Activated gamma-delta T cell (primary cell): ENCODE data around the gene EMC1.
"Not testable (repeated sequence)": the region's sequence is repeated elsewhere in the genome, so short reads cannot be mapped to it uniquely, and the experiment has no call there.

Experiments used
- DNase-seq: peaks from one replicate; lab custom pipeline; 2025; lab: John Stamatoyannopoulos, UW

Gene EMC1

DNA sequence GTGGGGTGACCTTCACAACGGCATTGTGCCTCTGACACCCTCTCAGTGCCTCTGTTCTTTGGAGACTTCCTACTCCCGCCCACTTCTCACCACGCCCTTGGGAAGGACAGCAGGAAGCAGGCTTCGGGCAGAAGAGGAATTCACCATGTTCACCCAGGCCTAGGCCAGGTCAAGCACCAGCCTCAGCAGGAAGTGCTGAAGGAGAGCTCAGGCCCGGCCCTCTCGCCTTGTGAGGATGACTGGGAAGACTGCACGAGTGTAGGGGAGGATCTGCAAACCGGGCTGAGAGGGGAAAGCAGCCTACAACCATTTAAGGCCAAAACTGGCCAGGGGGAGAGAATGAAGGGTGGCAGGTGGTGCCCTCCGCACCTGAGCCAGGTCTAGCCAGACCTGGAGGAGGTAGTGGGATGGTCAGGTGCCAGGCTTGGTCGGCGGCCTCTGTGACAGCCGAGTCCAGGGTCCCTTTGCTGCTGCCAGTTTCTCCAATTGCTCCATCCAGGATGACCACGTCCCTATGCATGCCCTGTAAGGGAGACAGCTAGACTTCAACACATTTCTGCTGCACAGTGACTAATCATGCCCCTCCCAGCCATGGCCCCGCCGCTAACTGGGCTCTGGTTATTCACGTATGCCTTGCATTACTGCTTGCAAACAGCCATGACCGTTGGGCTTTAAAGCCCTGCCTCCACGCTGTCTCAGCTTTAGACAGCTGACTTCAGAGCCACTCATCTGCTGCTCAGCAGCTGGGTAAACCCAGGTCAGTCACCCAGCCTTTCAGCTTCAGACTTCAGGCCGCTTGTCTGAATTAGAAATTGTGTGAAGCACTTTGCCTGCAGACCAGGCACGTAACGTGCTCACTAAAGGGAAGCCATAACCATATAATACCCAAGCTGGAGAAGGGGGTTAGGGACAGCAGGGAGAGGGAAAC, 9.2 kb upstream of the EMC1 start:
- DNase-seq: no peak

DNA sequence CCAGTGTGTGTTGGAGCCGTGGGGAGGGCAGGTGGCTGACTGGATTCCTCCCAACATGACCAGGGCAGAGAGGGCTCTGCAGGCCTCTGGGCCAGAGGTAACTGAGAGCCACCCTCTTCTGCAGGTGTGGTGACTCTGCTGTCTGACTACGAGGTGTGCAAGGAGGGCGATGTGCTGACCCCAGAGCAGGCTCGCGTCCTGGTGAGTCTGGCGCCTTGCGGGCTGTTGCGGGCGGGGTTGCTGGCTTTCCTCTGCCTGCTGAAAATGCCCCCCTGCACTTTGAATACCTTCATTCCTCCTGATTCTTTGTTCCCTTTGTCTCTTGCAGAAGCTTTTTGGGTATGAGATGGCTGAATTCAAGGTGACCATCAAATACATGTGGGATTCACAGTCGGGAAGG, 7.0 kb upstream of the EMC1 start:
- DNase-seq: no peak

DNA sequence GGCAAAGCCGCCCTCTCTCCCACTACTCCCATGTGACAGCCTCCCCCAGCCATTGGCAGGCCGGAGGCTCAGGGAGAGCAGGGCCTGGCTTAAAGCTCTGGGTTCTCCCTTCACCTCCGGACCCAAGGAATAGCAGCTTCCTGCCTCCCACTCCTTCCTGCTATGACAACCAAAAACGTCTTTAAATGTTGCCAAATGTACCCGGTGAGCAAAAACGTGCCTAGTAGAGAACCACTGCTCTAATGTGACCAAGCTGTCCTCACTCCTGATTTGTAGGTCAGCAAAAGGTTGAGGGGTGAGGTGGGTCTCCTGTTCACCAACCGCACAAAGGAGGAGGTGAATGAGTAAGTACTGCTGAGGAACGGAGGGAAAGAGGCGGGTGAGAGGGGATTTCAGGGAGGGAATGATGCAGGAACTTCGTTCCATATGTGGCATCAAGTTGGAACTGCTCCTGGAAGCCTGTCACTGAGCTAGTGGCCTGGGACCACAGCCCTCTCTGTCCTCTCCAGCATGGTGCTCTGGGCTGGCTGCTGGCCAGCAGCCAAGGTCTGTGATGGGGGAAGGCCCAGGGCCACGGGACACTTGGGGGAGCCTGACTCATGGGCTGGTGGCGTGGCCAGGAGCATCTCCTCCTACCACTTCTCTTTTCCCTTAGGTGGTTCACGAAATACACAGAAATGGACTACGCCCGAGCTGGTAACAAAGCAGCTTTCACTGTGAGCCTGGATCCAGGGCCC, 6.0 kb upstream of the EMC1 start:
- DNase-seq: no peak

DNA sequence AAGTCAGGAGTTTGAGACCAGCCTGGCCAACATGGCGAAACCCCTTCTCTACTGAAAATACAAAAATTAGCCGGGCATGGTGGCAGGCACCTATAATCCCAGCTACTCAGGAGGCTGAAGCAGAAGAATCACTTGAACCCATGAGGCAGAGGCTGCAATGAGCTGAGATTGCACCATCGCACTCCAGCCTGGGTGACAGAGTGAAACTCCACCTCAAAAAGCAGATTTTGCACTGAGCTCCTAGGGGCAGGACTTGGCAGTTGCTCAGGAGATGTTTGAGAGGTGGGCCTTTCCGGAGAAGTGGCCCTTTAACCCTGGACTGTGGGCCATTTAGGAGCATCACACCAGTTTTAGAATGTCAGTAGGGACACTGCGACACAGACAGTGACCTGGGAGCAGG, 5.0 kb upstream of the EMC1 start:
- not testable (repeated sequence) for DNase-seq

DNA sequence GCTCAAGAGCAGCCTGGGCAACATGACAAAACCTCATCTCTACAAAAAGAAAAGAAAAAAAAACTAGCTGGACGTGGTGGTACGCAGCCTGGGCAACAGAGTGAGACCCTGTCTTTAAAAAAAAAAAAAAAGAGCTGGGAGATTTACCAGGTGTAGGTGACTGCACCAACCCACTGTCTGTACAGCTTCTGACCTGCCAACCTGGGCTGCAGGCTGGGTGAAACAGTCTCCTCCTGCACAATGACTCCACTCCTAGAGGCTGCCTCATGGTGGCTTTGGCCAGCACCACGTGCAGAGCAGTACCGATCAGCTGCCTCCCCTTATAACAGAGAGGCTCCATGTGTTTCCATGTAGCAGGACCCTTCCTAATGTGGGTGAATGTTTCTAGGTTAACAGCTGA, 4.0 kb upstream of the EMC1 start:
- no peak for DNase-seq

DNA sequence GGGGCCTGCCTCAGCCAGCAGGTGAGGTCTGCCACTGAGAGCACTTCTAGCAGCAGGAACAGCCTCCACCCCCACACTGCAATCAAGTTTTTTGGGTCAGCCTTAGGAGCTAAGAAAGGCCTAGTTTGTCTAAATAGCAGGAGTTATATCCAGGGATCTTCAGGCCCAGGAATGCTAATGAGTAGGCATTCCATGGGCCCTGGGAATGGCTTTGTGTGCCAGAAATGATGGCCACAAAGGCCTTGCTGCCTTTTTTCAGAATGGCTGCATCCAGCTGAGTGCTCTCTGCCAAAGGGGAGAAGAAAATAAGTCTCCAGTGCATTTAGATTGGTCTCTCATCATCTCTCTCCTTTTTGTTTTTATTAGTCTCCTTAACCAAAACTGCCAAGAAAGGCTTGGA, 3.1 kb upstream of the EMC1 start:
- DNase-seq: no peak

DNA sequence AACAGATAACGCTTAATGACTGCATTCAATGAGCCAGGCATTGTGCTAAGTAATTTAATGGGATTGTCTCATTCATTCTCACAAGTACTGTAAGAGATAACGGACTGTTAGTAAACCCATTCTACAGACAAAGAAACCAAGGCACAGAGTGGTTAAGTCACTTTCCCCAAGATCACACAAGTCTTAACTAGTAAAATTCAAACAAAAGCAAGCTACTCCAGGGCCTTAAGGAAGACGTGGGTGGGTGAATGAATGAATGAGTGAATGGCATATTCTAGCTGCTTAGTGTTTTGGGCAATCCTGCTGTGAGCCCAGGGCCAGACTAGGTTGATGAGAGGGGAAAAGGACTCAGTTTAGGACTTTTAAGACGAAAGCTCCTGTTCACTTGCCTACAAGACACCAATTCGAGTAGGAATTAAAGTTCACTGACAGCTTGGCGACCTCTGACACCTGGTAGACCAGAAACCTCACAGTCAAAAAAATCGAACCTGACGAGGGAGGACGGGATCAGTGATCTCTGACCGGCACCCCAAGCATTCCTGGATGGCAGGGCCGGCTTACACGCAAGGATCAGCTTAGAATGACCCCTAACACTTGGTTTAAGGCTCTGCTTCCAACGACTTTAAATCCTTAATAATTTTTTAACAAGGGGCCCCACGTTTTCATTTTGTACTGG, 557 bp downstream of the EMC1 start:
- DNase-seq: no peak

DNA sequence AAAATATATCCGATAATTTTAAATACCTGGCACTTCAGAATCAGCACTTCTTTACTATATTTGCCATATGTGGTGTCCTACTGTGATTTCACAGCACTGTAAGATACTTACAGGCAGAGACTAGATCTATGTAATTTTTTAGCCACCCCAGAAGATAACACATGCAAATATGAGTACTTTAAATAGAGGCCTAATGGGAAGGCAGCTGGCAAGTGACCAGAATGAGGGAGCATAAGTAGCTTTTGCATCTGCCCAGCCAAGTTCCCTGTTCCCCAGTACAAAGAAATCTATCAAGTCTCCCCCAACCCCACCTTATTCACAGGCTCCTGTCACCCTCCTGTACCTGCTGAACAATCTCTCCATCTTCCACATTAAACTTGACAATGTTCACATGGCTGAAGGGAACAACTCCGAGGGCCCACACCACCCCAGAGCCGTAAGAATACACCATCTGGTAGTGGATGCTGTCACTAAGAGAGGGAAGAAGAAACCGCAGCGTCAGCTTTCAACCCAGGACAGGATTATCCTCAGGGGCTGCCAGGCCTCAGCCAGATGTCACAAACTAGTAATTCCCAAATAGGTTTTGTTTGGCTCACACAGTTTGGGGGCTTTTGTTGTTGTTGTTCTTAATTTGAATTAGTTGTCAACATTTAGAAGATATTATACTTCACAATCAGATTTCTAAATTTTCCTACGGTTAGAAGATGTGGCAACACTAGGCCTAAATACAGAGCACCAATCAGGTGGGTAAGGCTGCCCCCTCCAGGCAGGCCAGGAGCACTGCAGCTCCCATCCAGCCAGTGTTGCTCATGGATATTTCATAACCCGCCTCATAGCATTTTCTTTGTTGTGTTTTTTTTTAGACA, 10.4 kb downstream of the EMC1 start:
- no peak for DNase-seq

DNA sequence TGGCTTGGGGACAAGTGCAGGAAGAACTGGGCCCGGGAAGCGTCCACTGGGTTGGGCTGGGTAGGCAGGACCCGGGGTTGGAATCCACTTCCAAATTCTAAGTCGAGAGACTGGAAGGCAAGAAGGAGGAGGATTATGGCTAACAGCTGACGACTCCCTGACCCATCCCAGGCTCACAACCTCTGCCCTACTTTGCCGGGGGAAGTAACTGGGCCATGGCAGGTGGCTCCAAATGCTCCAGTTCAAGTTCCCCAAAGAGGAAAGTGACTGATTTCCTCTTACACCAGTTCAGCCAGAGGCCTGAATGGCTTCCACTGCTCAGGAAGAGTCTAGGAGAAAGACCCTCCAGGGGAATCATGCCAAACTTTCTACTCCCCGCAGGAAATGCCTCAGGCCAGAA, 11.4 kb downstream of the EMC1 start:
- DNase-seq: no peak

DNA sequence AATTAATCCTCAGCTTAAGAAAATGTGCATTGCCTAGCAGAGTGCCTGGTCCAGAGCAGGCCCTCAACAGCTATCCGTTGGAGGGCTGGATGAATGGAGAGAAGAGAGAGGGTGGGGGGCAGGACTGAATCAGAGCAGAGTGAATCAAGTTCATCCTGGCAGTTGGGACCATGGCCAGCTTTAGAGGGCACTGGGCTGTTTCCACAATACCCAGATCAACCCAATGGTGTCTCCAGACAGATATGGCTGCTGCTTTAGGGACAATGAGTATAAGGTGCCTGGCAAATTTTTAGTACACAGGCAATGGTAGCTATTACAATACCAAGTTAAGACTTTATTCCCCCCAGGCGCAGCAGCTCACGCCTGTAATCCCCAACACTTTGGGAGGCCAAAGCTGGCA, 17.1 kb downstream of the EMC1 start:
- no peak for DNase-seq

DNA sequence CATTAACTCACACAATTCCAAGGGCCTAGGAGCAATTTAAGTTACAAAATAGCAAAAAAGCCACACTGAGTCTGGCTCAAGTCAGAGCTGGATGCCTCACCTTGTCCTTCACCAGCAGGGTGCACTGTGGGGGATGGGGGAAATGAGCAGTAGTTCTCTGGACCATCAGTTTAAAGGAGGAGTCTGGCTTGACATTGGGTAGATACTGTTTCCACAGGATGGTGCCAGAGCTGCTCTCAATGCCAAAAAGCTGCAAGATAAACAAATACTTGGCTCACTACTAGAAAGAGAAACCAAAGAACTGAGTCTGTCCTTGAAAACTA, 18.8 kb downstream of the EMC1 start:
- DNase-seq: no peak

DNA sequence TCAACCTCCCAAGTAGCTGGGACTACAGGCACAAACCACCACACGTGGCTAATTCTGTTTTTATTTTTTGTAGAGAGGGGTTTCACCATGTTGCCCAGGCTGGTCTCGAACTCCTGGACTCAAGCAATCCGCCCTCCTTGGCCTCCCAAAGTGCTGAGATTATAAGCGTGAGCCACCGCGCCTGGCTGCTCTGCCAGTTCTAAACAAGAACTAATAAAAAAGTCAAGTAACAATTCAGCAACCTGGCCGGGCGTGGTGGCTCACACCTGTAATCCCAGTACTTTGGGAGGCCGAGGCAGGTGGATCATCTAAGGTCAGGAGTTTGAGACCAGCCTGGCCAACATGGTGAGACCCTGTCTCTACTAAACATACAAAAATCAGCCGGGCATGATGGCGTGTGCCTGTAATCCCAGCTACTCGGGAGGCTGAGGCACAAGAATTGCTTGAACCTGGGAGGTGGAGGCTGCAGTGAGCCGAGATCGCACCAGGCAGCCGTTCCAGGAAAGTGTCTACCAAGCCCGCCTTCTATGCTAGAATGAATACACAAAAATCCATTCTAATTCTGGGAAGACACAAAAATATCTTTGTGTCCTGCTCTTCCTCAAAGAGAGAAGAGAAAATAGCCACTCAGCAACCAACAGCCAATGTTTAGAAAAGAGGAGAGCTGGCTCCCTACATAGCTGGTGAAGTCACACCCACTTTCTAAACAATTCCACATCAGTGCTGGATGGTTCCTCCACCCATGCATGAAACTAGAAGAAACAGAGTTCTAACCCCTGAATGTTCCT, 19.4 kb downstream of the EMC1 start:
- DNase-seq: not testable (repeated sequence)

DNA sequence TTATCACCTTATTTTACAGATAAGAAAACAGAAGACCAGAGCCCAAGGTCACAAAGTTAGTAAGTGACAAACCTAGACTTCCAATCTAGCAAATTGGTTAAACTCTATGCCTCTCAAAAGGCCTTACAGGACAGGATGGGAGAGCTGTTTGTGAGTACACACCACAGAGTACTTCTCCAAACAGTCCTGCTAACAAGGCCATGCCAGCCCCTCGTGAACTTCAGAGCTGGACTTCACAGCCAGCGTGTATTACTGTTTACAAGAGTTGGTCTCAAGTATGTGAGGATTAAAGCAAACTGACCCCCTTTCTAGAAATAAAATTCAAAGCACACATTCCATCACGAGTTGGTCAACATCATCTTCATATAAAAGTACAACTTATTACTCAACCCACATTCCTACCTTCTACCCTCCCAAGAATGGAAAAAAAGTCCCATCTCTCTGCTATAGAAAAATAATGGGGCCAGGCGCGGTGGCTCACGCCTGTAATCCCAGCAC, 21.4 kb downstream of the EMC1 start:
- no peak for DNase-seq

DNA sequence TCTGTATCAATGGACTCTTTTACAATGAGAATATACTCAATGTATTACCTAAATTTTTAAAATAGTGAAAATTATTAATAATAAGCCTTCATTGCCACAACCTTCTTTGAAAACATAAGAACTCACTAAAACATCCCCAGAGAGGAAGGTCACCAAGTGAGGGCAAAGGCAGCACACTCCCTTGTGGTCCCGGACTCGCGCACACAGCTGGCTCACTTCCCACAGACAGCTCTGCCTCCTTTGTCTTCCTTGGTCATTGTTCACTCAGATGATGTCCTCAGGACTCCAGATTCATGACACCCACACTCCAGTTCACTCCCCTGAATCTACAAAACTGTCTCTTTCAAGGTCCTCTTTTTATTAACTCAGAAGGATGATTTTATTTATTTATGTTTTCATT, 22.1 kb downstream of the EMC1 start:
- no peak for DNase-seq

DNA sequence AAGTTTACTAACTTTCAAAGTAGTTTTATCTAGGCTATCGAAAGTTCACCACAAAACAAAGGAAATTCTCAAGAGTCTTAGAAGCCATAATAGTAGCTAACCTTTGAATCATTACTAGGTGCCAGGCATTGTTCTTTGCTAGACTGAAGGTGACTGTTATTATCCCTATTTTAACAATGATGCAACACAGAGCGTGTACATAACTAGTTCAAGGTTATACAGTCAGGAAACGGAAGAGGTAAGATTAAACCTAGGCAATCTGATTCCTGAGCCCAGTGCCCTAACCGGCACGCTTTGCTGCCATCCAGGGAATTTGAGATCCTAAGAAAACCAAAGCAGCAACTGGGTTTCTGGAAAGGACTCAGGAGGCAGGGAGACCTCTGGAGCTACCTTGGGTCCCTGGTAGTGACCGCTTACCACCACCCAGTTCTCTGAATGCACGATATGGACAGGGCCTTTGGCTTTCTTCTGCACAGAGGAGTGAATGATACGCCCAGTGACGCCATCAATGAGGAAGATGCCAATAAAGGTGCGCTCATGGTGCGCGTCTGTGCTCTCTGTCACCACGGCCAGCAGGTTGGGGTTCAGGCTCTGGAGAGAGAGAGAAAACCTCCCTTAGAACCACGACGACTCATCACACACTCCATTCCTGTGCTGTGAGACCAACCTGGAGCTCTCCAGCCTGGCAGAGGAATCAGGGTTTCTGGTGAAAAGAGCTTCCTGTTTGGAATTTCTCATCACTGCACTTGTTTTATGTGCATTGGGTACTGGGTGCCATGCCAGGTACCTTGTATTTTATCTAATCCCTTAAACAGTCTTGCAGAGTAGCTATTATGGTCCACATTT, 28.1 kb downstream of the EMC1 start:
- DNase-seq: no peak

DNA sequence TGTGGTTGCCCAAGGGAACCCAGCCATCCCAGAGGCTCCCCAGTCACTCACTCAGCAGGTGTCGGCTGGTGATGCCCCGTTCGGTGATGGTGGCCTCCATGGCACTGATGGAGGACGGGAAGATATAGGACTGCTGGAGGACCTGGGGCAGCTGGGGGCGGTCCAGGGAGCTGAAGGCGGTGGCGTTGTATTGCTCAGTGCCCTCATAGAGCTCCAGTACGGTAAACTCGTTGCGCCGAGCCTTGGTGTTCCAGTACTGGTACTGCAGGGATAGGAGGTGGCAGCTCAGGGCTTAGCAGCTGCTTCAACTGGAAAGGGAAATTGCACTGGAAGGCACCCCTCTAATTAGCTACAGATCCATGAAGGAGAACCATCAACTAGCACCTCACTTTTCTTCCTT, 28.8 kb downstream of the EMC1 start:
- no peak for DNase-seq

DNA sequence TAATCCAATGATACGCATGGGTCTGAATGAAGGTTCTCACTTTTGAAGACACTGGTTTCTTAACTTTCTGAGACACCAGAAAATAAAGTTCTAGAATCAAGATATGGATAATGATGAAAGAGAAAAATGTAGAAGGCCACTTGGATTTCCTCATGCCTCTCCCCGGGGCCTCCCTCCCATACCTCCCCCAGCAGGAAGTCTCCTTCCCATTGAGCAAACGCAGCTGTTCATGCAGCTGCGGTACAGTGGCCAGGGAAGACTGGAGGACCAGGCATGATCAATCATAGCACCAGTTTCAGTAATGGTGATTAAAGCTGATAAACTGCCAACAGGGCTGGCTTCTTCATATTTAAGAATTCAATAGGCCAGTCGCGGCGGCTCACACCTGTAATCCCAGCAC, 30.3 kb downstream of the EMC1 start:
- no peak for DNase-seq

DNA sequence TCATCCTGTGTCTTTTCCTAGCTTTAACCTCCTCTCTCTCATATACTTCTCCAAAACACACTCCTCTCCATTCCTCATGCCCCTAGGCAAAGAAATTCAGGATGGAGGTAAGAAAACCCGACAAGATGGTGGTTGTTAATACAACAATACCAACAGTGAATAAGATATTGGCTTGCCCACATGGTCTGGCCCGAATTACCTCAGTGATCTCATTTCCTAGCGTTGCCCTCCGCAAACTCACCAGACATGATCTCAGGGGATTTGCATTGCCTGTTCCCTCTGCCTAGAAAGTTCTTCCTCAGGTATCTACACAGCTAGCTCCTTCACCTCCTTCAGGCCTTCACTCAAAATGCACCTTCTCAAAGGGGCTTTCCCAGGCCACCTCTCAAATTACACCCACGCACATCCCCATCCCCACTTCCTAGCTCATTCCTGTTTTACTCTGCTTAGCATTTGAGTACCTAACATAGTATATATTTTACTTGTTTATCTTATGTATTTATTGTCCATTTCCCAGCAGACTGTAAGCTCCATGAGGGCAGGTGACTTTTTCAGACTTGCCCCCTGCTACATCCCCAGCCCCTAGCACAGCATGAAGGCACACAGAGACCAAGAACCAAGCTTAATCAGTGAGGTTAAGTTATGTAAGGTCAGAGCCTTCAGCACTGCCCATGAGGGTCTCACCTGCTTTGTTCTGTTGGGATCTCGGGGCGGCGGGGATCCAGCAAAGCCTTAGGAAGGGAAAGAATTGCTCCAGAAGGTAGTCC, 31.1 kb downstream of the EMC1 start:
- DNase-seq: no peak

DNA sequence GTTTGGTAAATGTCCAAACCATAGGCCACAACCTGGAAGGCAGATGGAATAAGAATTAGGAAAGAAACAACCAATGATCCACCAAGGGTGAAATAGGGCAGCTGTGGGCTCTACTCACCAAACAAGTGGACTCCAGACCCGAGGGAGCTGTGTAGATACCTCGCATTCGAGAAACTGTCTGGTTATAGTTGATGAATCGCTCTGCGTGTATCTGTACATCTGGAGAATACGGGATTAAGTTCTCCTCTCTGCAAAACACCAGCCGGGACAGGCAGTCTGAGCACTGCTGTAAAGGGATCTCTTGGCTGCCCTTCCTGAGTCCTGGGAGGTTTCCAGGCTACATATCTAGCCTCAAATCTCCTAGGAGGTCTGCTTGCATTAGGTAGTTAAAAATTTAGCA, 31.9 kb downstream of the EMC1 start:
- DNase-seq: no peak
